Activated CD8-positive, alpha-beta T cell treated with anti-CD3 and anti-CD28 coated beads for 36 hours (primary cell): ENCODE results near the gene PRAC2. TPM values are rescaled to one million over a fixed set of nuclear protein-coding genes. Genes with fewer than 3 reads are reported as not detected.

ENCODE experiments used
- ATAC-seq: fragments of 200-7000 bp; cut with Tn5 transposase; one replicate; pipeline ENCODE4 v1.10.0; 2021; ENCODE audit warnings: mild to moderate bottlenecking, moderate library complexity
- CTCF ChIA-PET: fragments of 350-600 bp; sonication (Branson Sonifier 250); formaldehyde crosslinking; loops from one replicate; lab custom pipeline; 2021; ENCODE audit warnings: antibody characterized with exemption; lab: Charles Lee
- POLR2A ChIA-PET: fragments of 350-600 bp; sonication (Branson Sonifier 250); formaldehyde crosslinking; loops from one replicate; lab custom pipeline; 2021; ENCODE audit warnings: antibody characterized with exemption; lab: Charles Lee
- DNase-seq: peaks from one replicate; pipeline ENCODE4 v3.0.0-alpha.2; 2020
- H3K27ac Mint-ChIP-seq: one replicate; pipeline ENCODE4 v1.8.0; 2021; ENCODE audit warnings: mild to moderate bottlenecking, mixed read lengths
- H3K27me3 Mint-ChIP-seq: one replicate; pipeline ENCODE4 v1.8.0; 2021; ENCODE audit warnings: mixed read lengths
- H3K36me3 Mint-ChIP-seq: one replicate; pipeline ENCODE4 v1.8.0; 2021; ENCODE audit warnings: low read depth, mixed read lengths
- H3K4me1 Mint-ChIP-seq: one replicate; pipeline ENCODE4 v1.8.0; 2021; ENCODE audit warnings: low read depth, mixed read lengths
- H3K4me3 Mint-ChIP-seq: one replicate; pipeline ENCODE4 v1.8.0; 2021; ENCODE audit warnings: mild to moderate bottlenecking, moderate library complexity, mixed read lengths
- H3K9me3 Mint-ChIP-seq: one replicate; pipeline ENCODE4 v1.8.0; 2021; ENCODE audit warnings: mixed read lengths
- intact Hi-C: fragments of 100-400 bp; cut with micrococcal nuclease; formaldehyde crosslinking; loops from one replicate; pipeline ENCODE4 v1.10.0; 2022
- total RNA-seq, 2 experiments: library from RNA; stranded (reverse); gene quantifications; one replicate each; pipeline ENCODE4 v1.2.3, GENCODE V29; 2021
- TF ChIP-seq, protein P1 (sequence below): fragments of 200-600 bp; IDR thresholded peaks from one replicate; pipeline ENCODE4 v1.8.0; 2022; ENCODE audit warnings: antibody characterized with exemption, mild to moderate bottlenecking

The PRAC2 gene
- total RNA-seq, 2 experiments from 2014 or later, result not detected

- ChIA-PET POLR2A (no interaction called here), CTCF (interaction anchor here (1.0 to 3.1 kb wide), 9 partner anchors 14 to 127 kb away, joined by 3 to 32 read pairs (median 5); partner anchors contain the start of gene PRAC2)
- DNase-seq, result no peak
- H3K36me3 Mint-ChIP-seq, result no peaks in the 10 kb centered on the region
- H3K4me3 Mint-ChIP-seq, result no peak overlapping the region
- no peaks in the 10 kb centered on the region for H3K9me3 Mint-ChIP-seq
- H3K27ac Mint-ChIP-seq, result no peak overlapping the region
- no peak for ATAC-seq
- TF ChIP-seq, protein P1, sequence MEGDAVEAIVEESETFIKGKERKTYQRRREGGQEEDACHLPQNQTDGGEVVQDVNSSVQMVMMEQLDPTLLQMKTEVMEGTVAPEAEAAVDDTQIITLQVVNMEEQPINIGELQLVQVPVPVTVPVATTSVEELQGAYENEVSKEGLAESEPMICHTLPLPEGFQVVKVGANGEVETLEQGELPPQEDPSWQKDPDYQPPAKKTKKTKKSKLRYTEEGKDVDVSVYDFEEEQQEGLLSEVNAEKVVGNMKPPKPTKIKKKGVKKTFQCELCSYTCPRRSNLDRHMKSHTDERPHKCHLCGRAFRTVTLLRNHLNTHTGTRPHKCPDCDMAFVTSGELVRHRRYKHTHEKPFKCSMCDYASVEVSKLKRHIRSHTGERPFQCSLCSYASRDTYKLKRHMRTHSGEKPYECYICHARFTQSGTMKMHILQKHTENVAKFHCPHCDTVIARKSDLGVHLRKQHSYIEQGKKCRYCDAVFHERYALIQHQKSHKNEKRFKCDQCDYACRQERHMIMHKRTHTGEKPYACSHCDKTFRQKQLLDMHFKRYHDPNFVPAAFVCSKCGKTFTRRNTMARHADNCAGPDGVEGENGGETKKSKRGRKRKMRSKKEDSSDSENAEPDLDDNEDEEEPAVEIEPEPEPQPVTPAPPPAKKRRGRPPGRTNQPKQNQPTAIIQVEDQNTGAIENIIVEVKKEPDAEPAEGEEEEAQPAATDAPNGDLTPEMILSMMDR, result no peak
- peaks cover 2% of the 10 kb centered on the region for H3K4me1 Mint-ChIP-seq
- peaks cover 85% of the 10 kb centered on the region for H3K27me3 Mint-ChIP-seq
- intact Hi-C loops, result loop anchor here (5.0 kb wide), 1 partner anchor 35 kb away; no protein-coding TSS in a partner anchor
Observed at GRCh38 chr17:48751733-48752398, 28.9 kb downstream of the PRAC2 start.

DNA sequence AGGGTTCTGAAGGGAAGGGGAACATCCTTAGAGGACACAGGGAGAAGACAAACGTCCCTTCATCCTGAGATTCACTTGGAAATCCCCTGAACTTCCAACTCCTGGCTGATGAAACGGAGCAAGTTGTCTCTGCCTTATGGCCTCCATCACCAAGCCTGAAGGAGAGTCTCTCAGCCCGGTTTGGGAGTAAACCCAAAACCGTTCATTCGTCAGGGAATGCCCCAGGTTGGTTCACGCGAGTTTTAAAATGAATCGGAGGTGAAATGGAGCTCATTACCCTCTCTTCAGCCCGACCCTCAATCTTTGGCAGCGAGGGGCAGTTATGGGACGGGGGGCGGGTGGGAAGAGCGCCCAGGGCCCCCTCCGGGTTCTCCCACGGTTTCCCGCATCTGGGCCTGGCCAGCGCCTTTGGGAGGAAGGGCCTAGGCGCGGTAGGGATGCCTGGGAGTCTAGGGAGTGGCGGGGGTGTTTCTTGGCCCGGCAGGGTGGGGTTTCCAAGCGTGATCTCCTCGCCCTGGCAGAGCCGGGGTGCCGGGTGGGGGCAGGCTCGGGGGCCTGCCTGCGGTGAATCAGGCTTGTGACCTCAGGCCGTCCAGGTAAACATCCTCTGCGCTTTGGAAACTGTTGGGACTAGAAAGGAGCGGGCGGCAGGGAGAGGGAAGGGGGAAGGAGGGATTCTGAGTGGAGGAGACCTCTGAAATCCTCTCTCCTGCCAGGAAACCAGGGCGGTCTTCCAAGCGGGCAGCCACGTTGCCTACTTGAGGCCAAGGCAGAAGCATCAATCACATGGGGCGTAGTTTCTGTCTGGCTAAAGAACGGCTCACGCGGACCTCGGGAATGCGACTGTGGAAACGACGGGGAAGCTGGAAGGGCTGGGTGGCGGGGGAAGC, 29.7 kb downstream of the PRAC2 start:
- no peak overlapping the region for H3K4me3 Mint-ChIP-seq
- H3K27ac Mint-ChIP-seq, result no peak overlapping the region
- ChIA-PET POLR2A (no interaction called here), CTCF (interaction anchor here (1.2 to 3.1 kb wide), 5 partner anchors 28 to 126 kb away, joined by 3 to 32 read pairs (median 4); partner anchors contain the start of gene PRAC2)
- no peak for ATAC-seq
- TF ChIP-seq, protein P1, result no peak
- no peaks in the 10 kb centered on the region for H3K9me3 Mint-ChIP-seq
- intact Hi-C loops, result loop anchor here (5.0 kb wide), 1 partner anchor 35 kb away; no protein-coding TSS in a partner anchor
- peaks cover 2% of the 10 kb centered on the region for H3K4me1 Mint-ChIP-seq
- DNase-seq, result no peak
- peaks cover 82% of the 10 kb centered on the region for H3K27me3 Mint-ChIP-seq
- H3K36me3 Mint-ChIP-seq, result no peaks in the 10 kb centered on the region

DNA sequence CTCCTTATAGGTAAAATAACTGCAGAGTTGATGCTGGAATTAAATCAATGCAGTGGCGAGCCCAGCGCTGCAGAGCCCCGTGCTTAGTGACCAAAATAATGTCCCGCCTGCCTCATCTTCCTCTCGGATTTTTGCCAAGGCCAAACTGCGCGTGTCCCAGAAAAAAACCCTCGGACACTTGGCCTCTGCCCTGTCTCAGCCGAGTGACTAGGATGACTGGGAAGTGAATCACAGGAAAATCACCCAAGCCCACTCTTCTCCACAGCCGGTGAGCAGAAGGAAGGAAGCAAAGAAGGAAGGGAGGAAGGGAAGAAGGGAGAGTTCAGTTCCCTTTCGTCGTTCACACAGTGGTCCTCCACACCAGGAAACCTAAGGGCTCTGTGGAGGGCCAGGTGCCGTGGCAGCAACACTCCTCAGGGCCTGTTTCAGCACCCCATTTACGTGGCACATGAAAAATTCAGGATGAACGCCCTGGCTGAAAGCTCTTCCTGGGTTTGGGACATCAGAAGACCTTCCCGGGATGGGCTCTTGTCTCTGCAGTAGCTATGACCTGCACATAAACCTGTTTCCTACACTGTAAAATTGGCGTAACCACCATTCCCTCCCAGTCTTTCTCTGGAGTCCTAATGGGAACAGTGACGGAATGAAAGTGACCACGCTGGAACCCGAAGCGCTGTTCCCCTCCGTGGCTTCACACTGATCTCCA, 31.0 kb downstream of the PRAC2 start:
- POLR2A ChIA-PET, result interaction anchor here (1.4 kb wide), 1 partner anchor 51 kb away, joined by 3 read pairs; no protein-coding TSS in a partner anchor
- Mint-ChIP-seq H3K9me3 (no peaks in the 10 kb centered on the region), H3K4me1 (peaks cover 2% of the 10 kb centered on the region), H3K36me3 (no peaks in the 10 kb centered on the region), H3K4me3 (no peak overlapping the region), H3K27me3 (peaks cover 84% of the 10 kb centered on the region), H3K27ac (no peak overlapping the region)
- intact Hi-C loops, result loop anchor here (5.0 kb wide), 1 partner anchor 37 kb away; no protein-coding TSS in a partner anchor
- TF ChIP-seq, protein P1, result no peak
- CTCF ChIA-PET, result interaction anchor here (1.2 to 2.4 kb wide), 4 partner anchors 9 to 125 kb away, joined by 3 to 11 read pairs (median 4); partner anchors contain the start of gene PRAC2
- no peak for ATAC-seq
- no peak for DNase-seq

GRCh38 chr17:48754500-48755261, 31.7 kb downstream of the PRAC2 start:
- ChIA-PET POLR2A (interaction anchor here (1.4 kb wide), 1 partner anchor 52 kb away, joined by 3 read pairs; no protein-coding TSS in a partner anchor), CTCF (interaction anchor here (0.5 to 2.4 kb wide), 5 partner anchors 8 to 125 kb away, joined by 3 to 11 read pairs (median 4); partner anchors contain the start of gene PRAC2)
- intact Hi-C loops, result loop anchor here (5.0 kb wide), 1 partner anchor 37 kb away; no protein-coding TSS in a partner anchor
- Mint-ChIP-seq H3K36me3 (no peaks in the 10 kb centered on the region), H3K27me3 (peaks cover 81% of the 10 kb centered on the region), H3K4me1 (peaks cover 2% of the 10 kb centered on the region), H3K27ac (no peak overlapping the region), H3K9me3 (no peaks in the 10 kb centered on the region), H3K4me3 (no peak overlapping the region)
- ATAC-seq, result no peak
- DNase-seq, result no peak
- TF ChIP-seq, protein P1, result no peak
